ACC112 (cell line): ENCODE data around the gene KLHL1.

Source experiments
- H2AFZ ChIP-seq: fragments of 200-600 bp; sonication (generic); one replicate; pipeline ENCODE4 v1.6.0; 2017; ENCODE audit warnings: antibody characterized with exemption, low read length; ENCODE audit not compliant: unreplicated experiment
- H3K27ac ChIP-seq: fragments of 200-600 bp; sonication (generic); 2 replicates; pipeline ENCODE4 v1.5.1; 2014; ENCODE audit warnings: low read depth, mild to moderate bottlenecking, antibody characterized with exemption, low read length, moderate library complexity
- H3K27me3 ChIP-seq: fragments of 200-600 bp; sonication (generic); 2 replicates; pipeline ENCODE4 v1.6.1; 2014; ENCODE audit warnings: mild to moderate bottlenecking, antibody characterized with exemption, low read length, moderate library complexity, mixed read lengths; ENCODE audit not compliant: insufficient read depth
- H3K36me3 ChIP-seq: fragments of 200-600 bp; sonication (generic); 2 replicates; pipeline ENCODE4 v1.6.1; 2016; ENCODE audit warnings: mild to moderate bottlenecking, antibody characterized with exemption, low read length, moderate library complexity, mixed read lengths; ENCODE audit not compliant: insufficient read depth
- H3K4me1 ChIP-seq: fragments of 200-600 bp; sonication (generic); one replicate; pipeline ENCODE4 v1.6.1; 2016; ENCODE audit warnings: low read length, mixed read lengths; ENCODE audit not compliant: insufficient read depth, unreplicated experiment, control insufficient read depth
- H3K4me3 ChIP-seq: fragments of 200-600 bp; sonication (generic); 2 replicates; pipeline ENCODE4 v1.5.1; 2014; ENCODE audit warnings: mild to moderate bottlenecking, low read depth, low read length
- H3K79me2 ChIP-seq: fragments of 200-600 bp; sonication (generic); one replicate; pipeline ENCODE4 v1.6.0; 2016; ENCODE audit warnings: low read length; ENCODE audit not compliant: control insufficient read depth, unreplicated experiment, insufficient read depth

The KLHL1 gene

GRCh38 chr13:69955271-69955670 is 153.0 kb downstream of the KLHL1 start:
- Histone ChIP-seq H3K27me3 (no peaks in the 10 kb centered on the region), H3K4me3 (no peak overlapping the region), H3K79me2 (no peaks in the 10 kb centered on the region), H3K4me1 (no peaks in the 10 kb centered on the region), H2AFZ (no peak overlapping the region), H3K36me3 (no peaks in the 10 kb centered on the region), H3K27ac (no peak overlapping the region)

- H3K79me2 ChIP-seq: no peaks in the 10 kb centered on the region
- H3K27ac ChIP-seq: no peak overlapping the region
- H3K4me3 ChIP-seq: no peak overlapping the region
- H3K4me1 ChIP-seq: no peaks in the 10 kb centered on the region
- H3K36me3 ChIP-seq: no peaks in the 10 kb centered on the region
- H2AFZ ChIP-seq: no peak overlapping the region
- H3K27me3 ChIP-seq: no peaks in the 10 kb centered on the region
Measured at GRCh38 chr13:69951412-69951811, 156.8 kb downstream of the KLHL1 start.

- Histone ChIP-seq H2AFZ (no peak overlapping the region), H3K27ac (no peak overlapping the region), H3K27me3 (no peaks in the 10 kb centered on the region), H3K4me3 (no peak overlapping the region), H3K79me2 (no peaks in the 10 kb centered on the region), H3K4me1 (no peaks in the 10 kb centered on the region), H3K36me3 (no peaks in the 10 kb centered on the region)
Measured at GRCh38 chr13:69950160-69950559, 158.1 kb downstream of the KLHL1 start.

GRCh38 chr13:69948016-69948415 is 160.2 kb downstream of the KLHL1 start:
- Histone ChIP-seq H3K4me1 (no peaks in the 10 kb centered on the region), H3K4me3 (no peak overlapping the region), H3K36me3 (no peaks in the 10 kb centered on the region), H3K27me3 (no peaks in the 10 kb centered on the region), H3K27ac (no peak overlapping the region), H3K79me2 (no peaks in the 10 kb centered on the region), H2AFZ (no peak overlapping the region)

GRCh38 chr13:69947582-69947981 is 160.7 kb downstream of the KLHL1 start:
- Histone ChIP-seq H3K36me3 (no peaks in the 10 kb centered on the region), H3K79me2 (no peaks in the 10 kb centered on the region), H3K27me3 (no peaks in the 10 kb centered on the region), H3K4me1 (no peaks in the 10 kb centered on the region), H3K4me3 (no peak overlapping the region), H2AFZ (no peak overlapping the region), H3K27ac (no peak overlapping the region)

GRCh38 chr13:69946511-69946910 is 161.7 kb downstream of the KLHL1 start:
- Histone ChIP-seq H3K27me3 (no peaks in the 10 kb centered on the region), H3K79me2 (no peaks in the 10 kb centered on the region), H3K36me3 (no peaks in the 10 kb centered on the region), H2AFZ (no peak overlapping the region), H3K27ac (no peak overlapping the region), H3K4me1 (no peaks in the 10 kb centered on the region), H3K4me3 (no peak overlapping the region)

GRCh38 chr13:69935043-69935442 is 173.2 kb downstream of the KLHL1 start:
- Histone ChIP-seq H3K27me3 (no peaks in the 10 kb centered on the region), H3K4me1 (no peaks in the 10 kb centered on the region), H3K36me3 (no peaks in the 10 kb centered on the region), H3K27ac (no peak overlapping the region), H2AFZ (no peak overlapping the region), H3K79me2 (no peaks in the 10 kb centered on the region), H3K4me3 (no peak overlapping the region)

- Histone ChIP-seq H3K4me3 (no peak overlapping the region), H3K4me1 (no peaks in the 10 kb centered on the region), H3K36me3 (no peaks in the 10 kb centered on the region), H3K27me3 (no peaks in the 10 kb centered on the region), H2AFZ (no peak overlapping the region), H3K79me2 (no peaks in the 10 kb centered on the region), H3K27ac (no peak overlapping the region)
Measured at GRCh38 chr13:69928262-69928661, 180.0 kb downstream of the KLHL1 start.

GRCh38 chr13:69921156-69921555 is 187.1 kb downstream of the KLHL1 start:
- H3K27me3 ChIP-seq: no peaks in the 10 kb centered on the region
- no peaks in the 10 kb centered on the region for H3K4me1 ChIP-seq
- no peaks in the 10 kb centered on the region for H3K36me3 ChIP-seq
- no peaks in the 10 kb centered on the region for H3K79me2 ChIP-seq
- no peak overlapping the region for H3K4me3 ChIP-seq
- H3K27ac ChIP-seq: no peak overlapping the region
- no peak overlapping the region for H2AFZ ChIP-seq

GRCh38 chr13:69912630-69913029 is 195.6 kb downstream of the KLHL1 start:
- Histone ChIP-seq H3K27me3 (no peaks in the 10 kb centered on the region), H3K79me2 (no peaks in the 10 kb centered on the region), H3K4me3 (no peak overlapping the region), H3K4me1 (no peaks in the 10 kb centered on the region), H2AFZ (no peak overlapping the region), H3K27ac (no peak overlapping the region), H3K36me3 (no peaks in the 10 kb centered on the region)

GRCh38 chr13:69910800-69911199 is 197.5 kb downstream of the KLHL1 start:
- Histone ChIP-seq H3K4me1 (no peaks in the 10 kb centered on the region), H3K79me2 (no peaks in the 10 kb centered on the region), H3K27me3 (no peaks in the 10 kb centered on the region), H3K4me3 (no peak overlapping the region), H3K27ac (no peak overlapping the region), H2AFZ (no peak overlapping the region), H3K36me3 (no peaks in the 10 kb centered on the region)
